Suprapubic skin (tissue), 4 donors: ENCODE results near the gene FBXO8. TPM values are rescaled to one million over a fixed set of nuclear protein-coding genes. Genes with fewer than 3 reads are reported as not detected.

Source experiments
- DNase-seq, 2 donors: peaks; one replicate each; pipeline ENCODE4 v3.0.0-alpha.2; 2019; ENCODE audit warnings: low spot score in 2 of 2
- H3K27ac ChIP-seq: fragments of 200-600 bp; sonication (generic); one replicate; pipeline ENCODE4 v1.5.1; 2019
- H3K27me3 ChIP-seq: fragments of 200-600 bp; sonication (generic); one replicate; pipeline ENCODE4 v1.5.1; 2019
- H3K36me3 ChIP-seq: fragments of 200-600 bp; sonication (generic); one replicate; pipeline ENCODE4 v1.5.1; 2019
- H3K4me1 ChIP-seq: fragments of 200-600 bp; sonication (generic); one replicate; pipeline ENCODE4 v1.5.1; 2019
- H3K4me3 ChIP-seq: fragments of 200-600 bp; sonication (generic); one replicate; pipeline ENCODE4 v1.5.1; 2019; ENCODE audit warnings: mild to moderate bottlenecking
- H3K9me3 ChIP-seq: fragments of 200-600 bp; sonication (generic); one replicate; pipeline ENCODE4 v1.5.1; 2019
- EP300 ChIP-seq: sonication (generic); formaldehyde crosslinking; IDR thresholded peaks from one replicate; pipeline ENCODE4 v1.6.1; 2017; ENCODE audit warnings: antibody characterized with exemption
- POLR2A ChIP-seq, 2 donors: fragments of 450-650 bp; IDR thresholded peaks; one replicate each; pipeline ENCODE4 v1.6.1; 2017; ENCODE audit warnings: antibody characterized with exemption in 2 of 2, mild to moderate bottlenecking in 2 of 2, moderate library complexity in 2 of 2
- POLR2AphosphoS5 ChIP-seq, 3 donors: sonication (generic); formaldehyde crosslinking; IDR thresholded peaks; one replicate each; pipeline ENCODE4 v1.6.1; 2017; ENCODE audit warnings: antibody characterized with exemption in 3 of 3
- WGBS: methylation state at CpG from one replicate; pipeline ENCODE4 v1.1.5; 2018; 5-methylcytosine and 5-hydroxymethylcytosine counted together
- total RNA-seq, 4 donors: library from RNA; depleted of rRNA; stranded (reverse); fragments of >200 nt; gene quantifications; one replicate each; pipeline ENCODE4 v1.1.0, GENCODE V29; 2016
- TF ChIP-seq, protein P1 (sequence below), 2 donors: fragments of 200-600 bp in 1 of 2; fragments of 450-650 bp in 1 of 2; sonication (generic) in 1 of 2; IDR thresholded peaks; one replicate each; pipeline ENCODE4 v1.5.1; 2016 to 2019; ENCODE audit warnings: antibody characterized with exemption in 2 of 2, mild to moderate bottlenecking in 1 of 2, moderate library complexity in 1 of 2

FBXO8 gene
- total RNA-seq, 4 donors from 2014 or later: 28.6 to 40.8 (median 38.6) TPM

DNA sequence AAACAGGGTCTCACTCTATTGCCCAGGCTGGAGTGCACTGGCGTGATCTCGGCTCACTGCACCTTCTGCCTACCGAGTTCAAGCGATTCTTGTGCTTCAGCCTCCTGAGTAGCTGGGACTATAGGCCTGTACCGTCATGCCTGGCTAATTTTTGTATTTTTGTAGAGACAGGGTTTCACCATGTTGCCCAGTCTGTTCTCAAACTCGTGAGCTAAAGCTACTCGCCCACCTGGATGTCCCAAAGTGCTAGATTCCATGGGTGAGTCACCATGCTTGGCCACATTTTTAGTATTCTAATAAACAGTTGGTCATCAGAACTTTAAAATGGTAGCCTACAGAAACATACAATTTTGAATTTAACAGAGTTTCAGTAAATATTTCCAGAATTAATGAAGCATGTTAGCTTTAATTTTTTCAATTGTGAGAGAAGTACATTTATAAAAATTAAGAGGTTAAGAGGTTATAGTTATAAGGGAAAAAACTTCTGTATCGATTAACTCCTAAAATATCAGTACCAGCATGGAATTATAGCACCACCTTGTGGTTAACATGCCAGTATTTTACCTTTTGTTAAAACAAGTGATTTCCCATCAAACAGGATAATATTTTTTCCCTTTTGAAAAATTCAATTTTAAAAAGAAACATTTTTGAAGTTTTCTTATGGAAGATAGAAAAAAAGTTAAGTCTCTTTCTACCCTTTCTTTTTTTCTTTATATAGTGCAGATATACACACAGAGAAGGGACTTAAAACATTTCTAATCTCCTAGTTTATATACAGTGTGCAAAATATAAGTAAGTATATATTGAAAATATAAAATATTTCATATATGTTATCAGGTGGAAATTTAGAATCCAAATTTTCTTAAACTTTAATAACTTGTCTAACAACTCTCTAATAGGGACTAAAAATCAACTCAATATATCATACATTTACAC, 35.6 kb upstream of the FBXO8 start:
- DNase-seq: no peak
- Histone ChIP-seq H3K27me3 (no peaks in the 10 kb centered on the region), H3K27ac (no peak overlapping the region), H3K36me3 (peaks cover 28% of the 10 kb centered on the region), H3K9me3 (no peaks in the 10 kb centered on the region), H3K4me3 (no peak overlapping the region), H3K4me1 (no peaks in the 10 kb centered on the region)
- TF ChIP-seq, protein P1, sequence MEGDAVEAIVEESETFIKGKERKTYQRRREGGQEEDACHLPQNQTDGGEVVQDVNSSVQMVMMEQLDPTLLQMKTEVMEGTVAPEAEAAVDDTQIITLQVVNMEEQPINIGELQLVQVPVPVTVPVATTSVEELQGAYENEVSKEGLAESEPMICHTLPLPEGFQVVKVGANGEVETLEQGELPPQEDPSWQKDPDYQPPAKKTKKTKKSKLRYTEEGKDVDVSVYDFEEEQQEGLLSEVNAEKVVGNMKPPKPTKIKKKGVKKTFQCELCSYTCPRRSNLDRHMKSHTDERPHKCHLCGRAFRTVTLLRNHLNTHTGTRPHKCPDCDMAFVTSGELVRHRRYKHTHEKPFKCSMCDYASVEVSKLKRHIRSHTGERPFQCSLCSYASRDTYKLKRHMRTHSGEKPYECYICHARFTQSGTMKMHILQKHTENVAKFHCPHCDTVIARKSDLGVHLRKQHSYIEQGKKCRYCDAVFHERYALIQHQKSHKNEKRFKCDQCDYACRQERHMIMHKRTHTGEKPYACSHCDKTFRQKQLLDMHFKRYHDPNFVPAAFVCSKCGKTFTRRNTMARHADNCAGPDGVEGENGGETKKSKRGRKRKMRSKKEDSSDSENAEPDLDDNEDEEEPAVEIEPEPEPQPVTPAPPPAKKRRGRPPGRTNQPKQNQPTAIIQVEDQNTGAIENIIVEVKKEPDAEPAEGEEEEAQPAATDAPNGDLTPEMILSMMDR (IDR thresholded peaks at IDR 0.05): peak; percentile 12 to 46
- TF ChIP-seq POLR2A (IDR thresholded peaks at IDR 0.05): no peak
- 67% methylated on average over 8 of the region's 8 CpGs for WGBS

DNA sequence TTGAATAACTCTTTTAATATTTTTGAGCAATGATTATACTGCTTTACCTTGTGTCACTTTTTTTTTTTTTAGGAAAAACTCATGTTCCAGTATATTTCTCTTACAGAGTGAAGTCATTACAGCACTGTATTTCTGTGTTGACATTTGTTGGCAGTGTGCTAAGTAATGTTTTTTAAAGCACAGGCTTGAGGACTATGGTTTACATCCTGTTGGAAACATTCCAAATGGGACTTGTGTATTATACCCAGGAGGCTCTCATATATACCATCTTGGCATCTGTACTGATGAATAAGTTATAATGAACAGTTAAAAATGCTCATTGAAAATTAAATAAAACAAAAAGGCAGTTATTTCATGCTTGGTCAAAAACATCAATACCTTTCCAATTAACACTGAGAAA, 34.1 kb upstream of the FBXO8 start:
- DNase-seq: no peak
- no peak overlapping the region for H3K4me3 ChIP-seq
- H3K27me3 ChIP-seq: no peaks in the 10 kb centered on the region
- H3K4me1 ChIP-seq: no peaks in the 10 kb centered on the region
- H3K27ac ChIP-seq: no peak overlapping the region
- H3K9me3 ChIP-seq: no peaks in the 10 kb centered on the region
- peaks cover 28% of the 10 kb centered on the region for H3K36me3 ChIP-seq
- TF ChIP-seq POLR2AphosphoS5 (IDR thresholded peaks at IDR 0.05): no peak
- TF ChIP-seq, protein P1 (IDR thresholded peaks at IDR 0.05): no peak
- no peak for TF ChIP-seq POLR2A (IDR thresholded peaks at IDR 0.05)
- TF ChIP-seq EP300: no peak

DNA sequence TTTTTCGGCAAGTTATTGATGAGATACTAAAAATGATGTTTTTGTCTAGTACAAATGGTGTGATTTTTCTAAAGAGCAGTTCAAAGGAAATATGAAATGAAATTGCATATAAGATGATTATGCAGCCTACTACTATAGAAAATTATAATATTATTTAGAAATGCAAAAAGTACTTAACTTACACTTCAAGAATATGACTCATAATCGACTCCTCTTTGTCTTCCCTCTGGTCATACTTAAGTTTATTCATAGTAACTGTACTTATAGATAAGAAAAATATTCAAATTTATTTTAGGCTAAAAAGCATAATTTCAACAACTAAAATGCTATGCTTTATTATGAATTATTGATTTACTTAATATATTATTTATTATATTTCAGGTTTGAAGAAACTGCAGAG, 33.5 kb upstream of the FBXO8 start:
- H3K4me3 ChIP-seq: no peak overlapping the region
- no peaks in the 10 kb centered on the region for H3K4me1 ChIP-seq
- no peak for DNase-seq
- peaks cover 34% of the 10 kb centered on the region for H3K36me3 ChIP-seq
- H3K27ac ChIP-seq: no peak overlapping the region
- TF ChIP-seq EP300: no peak
- TF ChIP-seq, protein P1 (IDR thresholded peaks at IDR 0.05): no peak
- TF ChIP-seq POLR2A (IDR thresholded peaks at IDR 0.05): no peak
- no peak for TF ChIP-seq POLR2AphosphoS5 (IDR thresholded peaks at IDR 0.05)
- H3K27me3 ChIP-seq: no peaks in the 10 kb centered on the region
- WGBS: 71% methylated on average over 2 of the region's 2 CpGs
- H3K9me3 ChIP-seq: no peaks in the 10 kb centered on the region

DNA sequence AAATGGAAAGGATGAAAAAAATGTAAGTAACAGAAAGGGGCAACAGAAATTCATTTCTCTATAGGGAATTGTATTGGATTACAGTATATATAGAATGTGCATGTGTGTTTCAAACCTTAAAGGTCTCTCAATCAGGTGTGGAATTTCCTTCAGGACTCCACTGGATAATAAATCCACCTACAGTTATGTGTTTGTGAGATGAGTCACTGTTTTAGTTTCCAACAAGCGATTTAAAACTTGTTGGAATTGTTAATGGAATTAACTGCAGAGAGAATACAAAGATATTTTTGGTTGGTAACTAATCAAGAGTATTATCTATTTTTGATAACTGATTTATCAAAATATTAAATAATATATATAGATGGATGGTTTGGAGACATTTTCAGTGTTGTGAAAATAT, 33.1 kb upstream of the FBXO8 start:
- H3K36me3 ChIP-seq: peaks cover 34% of the 10 kb centered on the region
- H3K4me3 ChIP-seq: no peak overlapping the region
- H3K9me3 ChIP-seq: no peaks in the 10 kb centered on the region
- H3K27ac ChIP-seq: no peak overlapping the region
- TF ChIP-seq, protein P1 (IDR thresholded peaks at IDR 0.05): no peak
- TF ChIP-seq POLR2AphosphoS5 (IDR thresholded peaks at IDR 0.05) (no peak), EP300 (no peak), POLR2A (IDR thresholded peaks at IDR 0.05) (no peak)
- 53% methylated on average over 1 of the region's 1 CpG for WGBS
- H3K4me1 ChIP-seq: no peaks in the 10 kb centered on the region
- no peak for DNase-seq
- no peaks in the 10 kb centered on the region for H3K27me3 ChIP-seq

DNA sequence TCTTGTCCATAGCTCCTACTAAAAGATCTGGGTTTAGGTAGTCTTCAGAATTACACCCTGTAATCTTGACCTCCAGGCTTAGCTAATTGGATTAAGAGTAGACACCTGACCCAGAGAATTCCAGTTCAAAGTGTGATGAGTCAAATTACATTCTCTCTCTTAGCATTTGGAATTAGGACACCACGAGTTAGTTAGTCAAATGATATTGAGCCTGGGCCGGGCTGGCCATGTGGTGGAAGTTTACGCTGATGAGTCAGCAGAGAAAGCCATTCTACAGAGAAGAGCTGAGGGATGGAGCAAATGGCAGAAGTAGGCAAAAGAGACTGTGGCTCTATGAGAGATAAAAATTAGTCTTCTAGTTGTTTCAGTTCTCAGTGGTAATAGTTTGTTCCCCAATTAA, 31.3 kb upstream of the FBXO8 start:
- WGBS: 91% methylated on average over 3 of the region's 3 CpGs
- Histone ChIP-seq H3K27ac (no peak overlapping the region), H3K4me1 (no peaks in the 10 kb centered on the region), H3K36me3 (peaks cover 39% of the 10 kb centered on the region), H3K27me3 (no peaks in the 10 kb centered on the region), H3K9me3 (no peaks in the 10 kb centered on the region), H3K4me3 (no peak overlapping the region)
- DNase-seq: no peak
- no peak for TF ChIP-seq EP300
- TF ChIP-seq, protein P1 (IDR thresholded peaks at IDR 0.05): no peak
- TF ChIP-seq POLR2AphosphoS5 (IDR thresholded peaks at IDR 0.05): no peak
- TF ChIP-seq POLR2A (IDR thresholded peaks at IDR 0.05): no peak
